Progenitor cell of endocrine pancreas (in vitro differentiated cells): ENCODE results near the gene TSKU. TPM values are rescaled to one million over a fixed set of nuclear protein-coding genes. Genes with fewer than 3 reads are reported as not detected.
"Not testable (repeated sequence)": the region's sequence is repeated elsewhere in the genome, so short reads cannot be mapped to it uniquely, and the experiment has no call there.

Experiments
- DNase-seq: peaks from one replicate; pipeline ENCODE4 v3.0.0; 2021; ENCODE audit warnings: low spot score; ENCODE audit not compliant: unreplicated experiment
- H3K27ac Mint-ChIP-seq: 2 replicates; pipeline ENCODE4 v1.8.0; 2021; ENCODE audit warnings: mild to moderate bottlenecking, moderate library complexity, mixed read lengths
- H3K27me3 Mint-ChIP-seq: 2 replicates; pipeline ENCODE4 v1.8.0; 2021; ENCODE audit warnings: mixed read lengths
- H3K36me3 Mint-ChIP-seq: 2 replicates; pipeline ENCODE4 v1.8.0; 2022; ENCODE audit warnings: mixed read lengths; ENCODE audit not compliant: insufficient read depth
- H3K4me1 Mint-ChIP-seq: 2 replicates; pipeline ENCODE4 v1.8.0; 2021; ENCODE audit warnings: low read depth, mixed read lengths
- H3K4me3 Mint-ChIP-seq: 2 replicates; pipeline ENCODE4 v1.8.0; 2021; ENCODE audit warnings: low read depth, mild to moderate bottlenecking, moderate library complexity, mixed read lengths
- H3K9me3 Mint-ChIP-seq: 2 replicates; pipeline ENCODE4 v1.8.0; 2021; ENCODE audit warnings: low read depth, mixed read lengths
- long read RNA-seq: library from polyadenylated mRNA; unstranded; transcript quantifications from one replicate; pipeline ENCODE4 v2.0.0, GENCODE V29; 2020
- total RNA-seq: library from RNA; stranded (reverse); gene quantifications from 2 replicates; pipeline ENCODE4 v1.2.1, GENCODE V29; 2021
- TF ChIP-seq, protein P1 (sequence below): fragments of 200-600 bp; sonication (generic); IDR thresholded peaks from one replicate; pipeline ENCODE4 v1.5.0; 2021; ENCODE audit warnings: antibody characterized with exemption, mild to moderate bottlenecking; ENCODE audit not compliant: unreplicated experiment

TSKU gene, protein sequence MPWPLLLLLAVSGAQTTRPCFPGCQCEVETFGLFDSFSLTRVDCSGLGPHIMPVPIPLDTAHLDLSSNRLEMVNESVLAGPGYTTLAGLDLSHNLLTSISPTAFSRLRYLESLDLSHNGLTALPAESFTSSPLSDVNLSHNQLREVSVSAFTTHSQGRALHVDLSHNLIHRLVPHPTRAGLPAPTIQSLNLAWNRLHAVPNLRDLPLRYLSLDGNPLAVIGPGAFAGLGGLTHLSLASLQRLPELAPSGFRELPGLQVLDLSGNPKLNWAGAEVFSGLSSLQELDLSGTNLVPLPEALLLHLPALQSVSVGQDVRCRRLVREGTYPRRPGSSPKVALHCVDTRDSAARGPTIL
- total RNA-seq = 27.1 and 29.8 TPM in 2 replicates
- long read RNA-seq, transcript TSKU-201 (2 exons, 2,712 nt) = major isoform, 5 of 9 reads
- long read RNA-seq, partial matches to known transcripts = 0 of 9 reads
- long read RNA-seq, other reads (novel, unspliced or antisense) = 4 of 9 reads

DNA sequence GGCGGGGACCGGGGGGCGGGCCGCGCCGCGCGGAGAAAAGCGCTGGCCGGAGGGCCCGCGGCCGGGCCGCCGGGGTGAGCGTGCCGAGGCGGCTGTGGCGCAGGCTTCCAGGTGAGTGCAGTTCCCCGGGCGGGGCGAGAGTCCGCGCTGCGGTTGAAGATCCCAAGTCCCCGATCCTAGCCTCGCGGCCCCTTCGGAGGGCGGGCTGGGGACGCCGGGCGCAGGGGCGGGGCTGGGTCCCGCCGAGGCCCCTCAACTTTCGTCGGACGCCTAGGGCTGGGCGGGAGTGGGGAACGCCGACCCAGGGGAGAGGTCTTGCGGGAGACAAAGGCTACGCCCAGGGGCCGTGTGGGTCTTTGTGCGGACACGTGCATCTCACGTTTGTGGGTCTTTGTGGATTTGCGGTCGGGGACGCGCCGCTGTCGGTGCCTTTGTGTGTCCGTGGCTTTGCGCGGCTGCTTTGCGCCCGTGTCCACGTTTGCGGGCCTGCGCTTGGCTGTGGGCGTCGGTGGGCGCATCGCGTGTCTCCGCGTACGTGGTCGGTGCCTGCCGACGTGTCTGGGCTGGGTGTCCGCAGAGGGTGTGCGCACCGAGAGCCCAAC lies at the start of gene TSKU:
TSKU (plus strand) TSS at position 63 of the 602 bp plus-strand sequence. CDS start 12,261 bp downstream, outside the sequence.
- no peak for DNase-seq
- Mint-ChIP-seq H3K4me1 (peaks cover 48% of the 10 kb centered on the region), H3K36me3 (peaks cover 3% of the 10 kb centered on the region), H3K4me3 (peak within 1 kb of the TSS; percentile 87), H3K27me3 (no peaks in the 10 kb centered on the region), H3K27ac (peak within 1 kb of the TSS; percentile 96), H3K9me3 (no peaks in the 10 kb centered on the region)
- TF ChIP-seq, protein P1, sequence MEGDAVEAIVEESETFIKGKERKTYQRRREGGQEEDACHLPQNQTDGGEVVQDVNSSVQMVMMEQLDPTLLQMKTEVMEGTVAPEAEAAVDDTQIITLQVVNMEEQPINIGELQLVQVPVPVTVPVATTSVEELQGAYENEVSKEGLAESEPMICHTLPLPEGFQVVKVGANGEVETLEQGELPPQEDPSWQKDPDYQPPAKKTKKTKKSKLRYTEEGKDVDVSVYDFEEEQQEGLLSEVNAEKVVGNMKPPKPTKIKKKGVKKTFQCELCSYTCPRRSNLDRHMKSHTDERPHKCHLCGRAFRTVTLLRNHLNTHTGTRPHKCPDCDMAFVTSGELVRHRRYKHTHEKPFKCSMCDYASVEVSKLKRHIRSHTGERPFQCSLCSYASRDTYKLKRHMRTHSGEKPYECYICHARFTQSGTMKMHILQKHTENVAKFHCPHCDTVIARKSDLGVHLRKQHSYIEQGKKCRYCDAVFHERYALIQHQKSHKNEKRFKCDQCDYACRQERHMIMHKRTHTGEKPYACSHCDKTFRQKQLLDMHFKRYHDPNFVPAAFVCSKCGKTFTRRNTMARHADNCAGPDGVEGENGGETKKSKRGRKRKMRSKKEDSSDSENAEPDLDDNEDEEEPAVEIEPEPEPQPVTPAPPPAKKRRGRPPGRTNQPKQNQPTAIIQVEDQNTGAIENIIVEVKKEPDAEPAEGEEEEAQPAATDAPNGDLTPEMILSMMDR = no peak

DNA sequence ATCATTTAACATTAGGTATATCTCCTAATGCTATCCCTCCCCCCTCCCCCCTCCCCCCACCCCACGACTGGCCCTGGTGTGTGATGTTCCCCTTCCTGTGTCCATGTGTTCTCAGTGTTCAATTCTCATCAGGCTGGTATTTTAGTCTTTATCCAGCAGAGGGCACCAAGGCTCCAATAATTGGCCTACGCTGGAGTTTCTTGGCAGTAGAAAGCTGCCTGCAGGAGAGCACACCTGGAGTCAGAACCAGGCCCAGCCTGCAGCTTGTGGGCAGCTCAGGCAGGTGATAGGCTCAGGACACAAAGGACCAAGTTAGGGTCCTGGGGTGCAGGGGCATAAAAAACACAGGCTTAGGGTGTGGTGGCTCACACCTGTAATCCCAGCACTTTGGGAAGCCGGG lies 49.2 kb upstream of the TSKU start:
- H3K9me3 Mint-ChIP-seq, H3K27ac Mint-ChIP-seq, H3K4me3 Mint-ChIP-seq, DNase-seq, H3K36me3 Mint-ChIP-seq, H3K4me1 Mint-ChIP-seq: not testable (repeated sequence)
- H3K27me3 Mint-ChIP-seq = peaks cover 34% of the 10 kb centered on the region
- TF ChIP-seq, protein P1 = peak; percentile 49

DNA sequence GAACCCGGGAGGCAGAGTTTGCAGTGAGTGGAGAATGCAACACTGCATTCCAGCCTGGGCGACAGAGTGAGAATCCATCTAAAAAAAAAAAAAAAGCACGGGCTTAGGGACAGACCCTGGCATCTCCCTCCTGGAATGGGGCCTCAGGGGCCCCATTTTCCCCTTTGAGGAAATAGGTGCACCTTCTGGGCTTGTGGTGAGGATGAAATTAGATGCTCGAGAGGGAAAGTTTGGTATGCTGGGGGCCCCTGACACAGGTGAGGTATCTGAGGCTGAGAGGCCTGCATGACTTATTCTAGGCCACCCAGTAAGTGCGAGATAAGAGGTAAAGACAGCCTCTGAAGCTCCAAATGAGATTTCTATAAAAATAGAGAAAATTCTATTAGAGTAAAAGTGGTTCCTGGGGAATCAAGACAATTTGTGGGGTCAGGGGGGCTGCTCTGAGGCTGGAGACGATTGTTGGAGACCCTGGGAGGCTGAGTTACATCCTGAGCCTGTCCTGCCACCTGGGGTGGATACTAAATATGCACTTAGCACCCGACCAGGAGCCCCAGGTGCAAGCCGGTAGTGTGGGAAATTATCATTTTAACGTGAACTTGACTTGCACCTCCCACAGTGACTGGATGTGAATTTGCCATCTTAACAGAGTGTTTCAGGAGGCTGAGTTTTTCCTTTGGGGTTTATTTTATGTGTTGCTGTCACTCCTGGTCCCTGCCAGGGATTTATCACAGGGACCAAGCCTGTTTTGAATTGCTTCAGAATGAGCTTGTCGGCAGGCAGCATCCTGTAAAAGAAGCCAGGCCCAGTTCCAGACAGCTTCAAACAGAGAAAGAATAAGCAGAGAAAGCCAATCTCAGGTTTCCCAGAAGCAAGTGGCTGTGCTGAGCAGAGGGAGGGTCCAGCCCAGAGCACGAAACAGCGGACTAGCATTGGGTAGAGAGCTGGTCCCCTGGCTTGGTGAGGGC lies 48.4 kb upstream of the TSKU start:
- Mint-ChIP-seq H3K27me3 (peaks cover 34% of the 10 kb centered on the region), H3K4me3 (no peak overlapping the region), H3K4me1 (peaks cover 3% of the 10 kb centered on the region), H3K27ac (no peak overlapping the region), H3K36me3 (no peaks in the 10 kb centered on the region), H3K9me3 (no peaks in the 10 kb centered on the region)
- DNase-seq = no peak
- TF ChIP-seq, protein P1 = no peak

DNA sequence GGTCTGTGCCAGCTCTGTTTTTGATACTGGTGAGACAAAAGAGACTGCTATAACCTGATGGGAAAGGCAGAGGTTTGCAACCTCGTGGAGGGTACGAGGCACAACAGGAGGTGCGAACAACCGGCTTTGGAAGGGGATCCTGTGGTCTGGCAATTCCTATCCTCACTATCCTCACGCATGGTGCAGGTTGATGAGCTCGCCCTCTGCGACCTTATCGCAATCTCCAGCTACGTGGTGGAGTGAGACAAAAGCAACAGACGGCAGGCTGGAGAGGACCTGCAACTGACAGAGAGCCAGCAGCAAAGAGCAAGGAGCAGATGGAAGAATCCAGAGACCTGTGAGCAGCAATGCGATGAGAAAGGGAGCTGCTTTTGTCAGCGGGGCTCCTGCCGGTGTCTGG lies 47.3 kb upstream of the TSKU start:
- Mint-ChIP-seq H3K27ac (no peak overlapping the region), H3K27me3 (peaks cover 29% of the 10 kb centered on the region), H3K4me3 (no peak overlapping the region), H3K9me3 (no peaks in the 10 kb centered on the region), H3K4me1 (peaks cover 3% of the 10 kb centered on the region), H3K36me3 (no peaks in the 10 kb centered on the region)
- no peak for DNase-seq
- TF ChIP-seq, protein P1 = no peak

DNA sequence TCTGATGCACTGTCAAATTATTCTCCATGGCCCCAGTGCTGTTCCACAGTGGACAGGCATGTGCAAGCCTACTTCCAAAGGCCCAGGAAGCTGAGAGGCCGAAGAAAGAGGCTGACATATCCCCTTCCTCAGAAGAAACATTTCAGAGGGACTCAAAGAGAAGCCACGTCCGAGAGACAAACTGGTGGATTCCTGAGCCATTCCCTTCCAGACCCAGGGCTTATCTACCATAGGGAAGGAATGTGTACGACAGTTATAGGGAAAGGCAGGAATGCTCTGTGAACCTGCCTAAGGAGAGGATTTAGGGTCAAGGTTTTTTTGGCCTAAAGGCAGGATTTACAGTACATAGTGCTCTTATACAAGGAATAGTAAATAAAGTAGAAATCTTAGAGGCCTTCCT lies 46.9 kb upstream of the TSKU start:
- Mint-ChIP-seq H3K27ac (no peak overlapping the region), H3K4me3 (no peak overlapping the region), H3K36me3 (no peaks in the 10 kb centered on the region), H3K27me3 (peaks cover 29% of the 10 kb centered on the region), H3K4me1 (peaks cover 3% of the 10 kb centered on the region), H3K9me3 (no peaks in the 10 kb centered on the region)
- TF ChIP-seq, protein P1 = no peak
- no peak for DNase-seq
